GM18909 (cell line): Measurements from ENCODE around the gene CCDC97.
A peak's percentile ranks its signal among the peaks of the same experiment; 100 is the strongest.
"Not testable (repeated sequence)": the region's sequence is repeated elsewhere in the genome, so short reads cannot be mapped to it uniquely, and the experiment has no call there.

Source experiments
- ATAC-seq: cut with Tn5 transposase; IDR thresholded peaks from one replicate; pipeline ENCODE4 v1.9.1; 2021; ENCODE audit warnings: mild to moderate bottlenecking; ENCODE audit not compliant: unreplicated experiment, poor library complexity

Gene CCDC97

DNA sequence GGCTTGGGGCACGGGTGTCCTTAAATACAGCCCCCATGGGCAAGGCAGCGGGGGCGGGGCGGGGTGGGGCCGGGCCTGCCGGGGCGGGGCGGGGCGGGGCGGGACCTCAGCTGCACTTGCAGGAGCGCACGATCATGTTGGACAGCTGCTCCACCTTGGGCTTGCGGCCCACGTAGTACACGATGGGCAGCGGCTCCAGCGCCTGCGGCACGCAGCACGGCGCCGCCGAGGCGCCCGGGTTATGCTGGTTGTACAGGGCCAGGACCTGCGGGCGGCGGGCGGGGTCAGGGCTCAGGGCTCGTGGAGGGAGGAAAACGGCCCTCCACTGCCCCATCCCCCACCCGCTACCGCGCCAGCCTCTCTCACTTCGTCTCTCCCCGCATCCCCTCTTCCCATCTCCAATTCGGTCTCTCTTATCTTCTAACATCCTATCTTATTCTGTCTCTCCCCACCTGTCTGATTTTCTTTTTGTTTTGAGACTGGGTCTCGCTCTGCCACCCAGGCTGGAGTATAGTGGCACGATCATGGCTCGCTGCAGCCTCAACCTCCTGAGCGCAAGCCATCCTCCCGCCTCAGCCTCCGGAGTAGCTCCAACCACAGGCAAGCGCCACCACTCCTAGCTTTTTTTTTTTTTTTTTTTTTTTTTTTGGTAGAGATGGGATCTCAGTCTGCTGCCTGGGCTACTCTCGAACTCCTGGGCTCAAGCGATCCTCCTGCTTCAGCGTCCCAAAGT, 21.1 kb downstream of the CCDC97 start:
- ATAC-seq, result no peak

DNA sequence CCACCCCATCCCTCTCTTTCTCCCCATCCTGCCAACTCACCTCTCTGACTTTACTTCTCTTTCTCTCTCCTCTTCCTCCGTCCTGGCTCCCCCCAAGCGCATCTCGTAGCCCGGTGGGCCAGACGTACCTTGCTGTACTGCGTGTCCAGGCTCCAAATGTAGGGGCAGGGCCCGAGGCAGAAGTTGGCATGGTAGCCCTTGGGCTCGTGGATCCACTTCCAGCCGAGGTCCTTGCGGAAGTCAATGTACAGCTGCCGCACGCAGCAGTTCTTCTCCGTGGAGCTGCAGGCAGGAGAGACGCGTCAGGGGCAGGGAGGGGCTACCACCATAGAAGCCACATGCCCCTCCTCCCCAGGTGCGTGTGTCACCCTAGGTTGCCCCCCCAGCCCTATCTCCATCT, 22.0 kb downstream of the CCDC97 start:
- no peak for ATAC-seq

GRCh38 chr19:41332468-41332867, 22.5 kb downstream of the CCDC97 start:
- ATAC-seq, result no peak

GRCh38 chr19:41334793-41335192, 24.8 kb downstream of the CCDC97 start:
- ATAC-seq, result no peak

- no peak for ATAC-seq
Measured at GRCh38 chr19:41335467-41335866, 25.5 kb downstream of the CCDC97 start.

- no peak for ATAC-seq
Measured at GRCh38 chr19:41339936-41340335, 30.0 kb downstream of the CCDC97 start.

DNA sequence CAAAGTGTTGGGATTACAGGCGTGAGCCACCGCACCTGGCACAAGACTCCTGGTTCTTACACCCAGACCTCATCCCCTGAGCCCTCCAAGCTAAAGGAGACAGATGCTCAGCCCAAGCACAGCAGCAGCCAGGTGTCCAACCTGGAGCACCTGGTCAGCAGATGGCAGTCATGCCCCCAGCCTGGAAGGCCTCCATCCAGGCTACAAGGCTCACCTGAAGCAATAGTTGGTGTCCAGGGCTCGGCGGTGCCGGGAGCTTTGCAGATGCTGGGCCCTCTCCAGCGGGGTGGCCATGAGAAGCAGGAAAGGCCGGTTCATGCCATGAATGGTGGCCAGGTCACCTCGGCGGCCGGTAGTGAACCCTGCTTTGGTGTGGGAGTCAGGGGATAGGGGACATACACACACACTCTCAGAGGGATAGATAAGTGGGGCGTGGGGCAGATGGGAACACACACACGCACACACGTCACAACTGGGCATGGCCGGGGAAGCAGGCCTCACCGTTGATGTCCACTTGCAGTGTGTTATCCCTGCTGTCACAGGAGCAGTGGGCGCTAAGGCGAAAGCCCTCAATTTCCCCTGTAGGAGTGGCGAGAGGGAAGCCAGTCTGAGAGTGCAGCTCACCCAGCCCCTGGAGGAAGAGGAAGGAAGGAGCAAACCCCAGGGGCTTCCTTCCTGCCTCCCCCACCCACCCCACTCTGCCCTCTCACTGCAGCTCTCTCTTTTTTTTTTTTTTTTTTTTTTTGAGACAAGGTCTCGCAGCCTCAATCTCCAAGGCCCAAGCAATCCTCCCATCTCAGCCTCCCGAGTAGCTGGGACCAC, 31.9 kb downstream of the CCDC97 start:
- ATAC-seq, result no peak

DNA sequence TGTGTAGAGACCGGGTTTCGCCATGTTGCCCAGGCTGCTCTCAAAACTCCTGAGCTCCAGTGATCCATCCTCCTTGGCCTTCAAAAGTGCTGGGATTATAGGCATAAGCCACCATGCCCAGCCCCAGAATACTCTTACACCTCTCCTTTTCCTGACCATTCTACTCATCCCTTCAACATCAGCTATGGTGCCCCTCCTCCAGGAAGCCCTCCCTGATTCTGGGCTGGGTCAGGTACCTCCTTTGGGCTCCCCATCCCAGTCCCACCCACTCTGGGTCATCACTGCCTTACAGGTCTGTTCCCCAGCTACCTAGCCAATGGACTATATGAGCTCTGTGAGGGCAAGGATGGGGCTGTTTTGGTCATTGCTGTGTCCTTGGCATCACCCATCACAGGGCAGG, 34.2 kb downstream of the CCDC97 start:
- ATAC-seq, result no peak

GRCh38 chr19:41346916-41347315, 36.9 kb downstream of the CCDC97 start:
- ATAC-seq, result not testable (repeated sequence)

- ATAC-seq, result peak; percentile 0
Measured at GRCh38 chr19:41350735-41351338, 40.9 kb downstream of the CCDC97 start.

DNA sequence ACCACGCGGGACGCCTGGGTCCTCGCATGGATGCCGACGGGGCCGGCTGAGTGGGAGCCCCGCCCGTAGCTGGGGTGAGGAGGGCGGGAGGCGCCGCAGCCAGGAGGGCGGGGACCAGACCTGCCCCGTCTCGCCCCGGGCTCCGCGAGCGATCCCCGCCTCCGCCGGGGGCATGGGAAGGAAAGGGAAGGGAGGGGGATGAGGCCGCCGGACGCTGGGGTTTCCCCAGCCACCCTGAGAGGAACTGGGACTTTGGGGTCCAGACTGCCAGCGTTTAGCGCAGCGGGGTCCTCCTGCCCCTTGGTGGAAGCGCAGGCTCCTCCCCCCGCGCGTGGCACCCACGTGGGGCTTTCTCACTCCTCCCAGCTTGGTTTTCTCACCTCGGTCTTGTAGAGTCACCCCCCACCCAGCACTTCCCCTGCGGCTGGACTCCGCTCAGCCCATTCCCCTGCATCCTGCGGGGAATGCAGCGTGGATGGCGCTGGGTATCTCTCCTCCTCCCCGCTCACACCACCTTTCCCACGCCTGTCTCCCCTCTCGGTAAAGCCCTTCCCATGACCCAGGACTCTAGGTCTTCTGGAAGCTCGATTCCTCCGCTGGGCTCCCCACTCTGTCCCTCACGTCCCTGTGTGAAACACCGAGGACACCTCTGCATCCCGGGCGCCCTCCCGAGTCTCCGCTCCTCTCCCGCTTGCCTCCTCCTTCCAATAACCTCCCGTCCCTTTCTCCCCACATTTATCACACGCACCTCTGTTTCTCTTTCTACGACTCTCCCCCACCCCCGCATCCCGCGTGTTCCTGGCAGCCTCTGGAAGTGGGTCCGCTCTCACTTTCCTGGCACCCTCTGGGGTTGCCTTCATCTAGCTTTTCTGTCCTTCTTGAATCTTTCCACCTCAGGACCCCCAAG, 41.6 kb downstream of the CCDC97 start:
- peak; percentile 40 for ATAC-seq

GRCh38 chr19:41352279-41352608, 42.3 kb downstream of the CCDC97 start:
- no peak for ATAC-seq

GRCh38 chr19:41352609-41353465, 42.9 kb downstream of the CCDC97 start:
- ATAC-seq, result no peak

GRCh38 chr19:41353466-41354342, 43.7 kb downstream of the CCDC97 start, which contains the start of gene TGFB1:
TGFB1 (minus strand) TSS chr19:41353922; CDS start chr19:41353044, 878 bp downstream.
- ATAC-seq, result peak; percentile 46

- ATAC-seq, result no peak
Measured at GRCh38 chr19:41354343-41354953, 44.5 kb downstream of the CCDC97 start.

GRCh38 chr19:41355035-41355434, 45.1 kb downstream of the CCDC97 start:
- ATAC-seq, result no peak

GRCh38 chr19:41355802-41356201, 45.8 kb downstream of the CCDC97 start:
- no peak for ATAC-seq
